HEK293 (cell line): ENCODE data around the gene CACNA1F.

ENCODE experiments used
- CTCF ChIA-PET: fragments of 350-600 bp; formaldehyde crosslinking; extraction: SDS; loops from one replicate; lab custom pipeline; 2021; ENCODE audit warnings: antibody characterized with exemption; lab: Yijun Ruan, JAX
- POLR2A ChIA-PET: fragments of 300-600 bp; formaldehyde crosslinking; extraction: SDS; loops from one replicate; lab custom pipeline; 2020; ENCODE audit warnings: antibody characterized with exemption, inconsistent platforms; lab: Yijun Ruan, JAX
- H3K27ac ChIP-seq: fragments of 200-500 bp; sonication (Bioruptor generic); 2 replicates; pipeline ENCODE4 v1.5.1; 2014; ENCODE audit warnings: low read depth, low read length, control low read depth, inconsistent platforms; ENCODE audit errors: extremely low read depth
- H3K36me3 ChIP-seq, 2 experiments: fragments of 200-500 bp in 1 of 2; sonication (Bioruptor generic) in 1 of 2; 1 replicate in 1 of 2; 2 replicates in 1 of 2; pipeline ENCODE4 v1.5.1; 2014 to 2017; ENCODE audit warnings: inconsistent platforms in 2 of 2, low read length in 2 of 2; ENCODE audit not compliant: control insufficient read depth in 2 of 2, insufficient read depth in 1 of 2
- H3K4me1 ChIP-seq: fragments of 200-500 bp; sonication (Bioruptor generic); 2 replicates; pipeline ENCODE4 v1.5.1; 2014; ENCODE audit warnings: mild to moderate bottlenecking, low read length, inconsistent platforms; ENCODE audit not compliant: control insufficient read depth, insufficient read depth
- H3K4me3 ChIP-seq: 2 replicates; pipeline ENCODE4 v1.5.1; 2011; ENCODE audit warnings: low read depth, mild to moderate bottlenecking, control low read depth, low read length, moderate library complexity
- H3K9me3 ChIP-seq: fragments of 200-500 bp; sonication (Bioruptor generic); 2 replicates; pipeline ENCODE4 v1.5.1; 2014; ENCODE audit warnings: low read depth, low read length, inconsistent platforms; ENCODE audit not compliant: control insufficient read depth, insufficient read depth
- AEBP2 ChIP-seq: fragments of 450-650 bp; formaldehyde crosslinking; IDR thresholded peaks from 2 replicates; pipeline ENCODE4 v1.5.1; 2016; ENCODE audit warnings: missing biosample characterization, missing genetic modification characterization, borderline replicate concordance
- BCL11A ChIP-seq: fragments of 450-650 bp; formaldehyde crosslinking; IDR thresholded peaks from 2 replicates; pipeline ENCODE4 v1.5.1; 2016; ENCODE audit warnings: low read depth, missing biosample characterization, missing genetic modification characterization
- HIC1 ChIP-seq: fragments of 450-650 bp; formaldehyde crosslinking; IDR thresholded peaks from 2 replicates; pipeline ENCODE4 v1.5.1; 2016; ENCODE audit warnings: missing biosample characterization, missing genetic modification characterization
- REPIN1 ChIP-seq: fragments of 450-650 bp; formaldehyde crosslinking; IDR thresholded peaks from 2 replicates; pipeline ENCODE4 v1.5.1; 2017; ENCODE audit warnings: missing biosample characterization, missing genetic modification characterization, low read depth
- SP2 ChIP-seq: fragments of 450-650 bp; formaldehyde crosslinking; IDR thresholded peaks from 2 replicates; pipeline ENCODE4 v1.5.1; 2016; ENCODE audit warnings: missing biosample characterization, missing genetic modification characterization
- ZBTB20 ChIP-seq: fragments of 450-650 bp; formaldehyde crosslinking; IDR thresholded peaks from 2 replicates; pipeline ENCODE4 v1.5.1; 2016; ENCODE audit warnings: missing biosample characterization, missing genetic modification characterization
- ZBTB6 ChIP-seq: fragments of 450-650 bp; formaldehyde crosslinking; IDR thresholded peaks from 2 replicates; pipeline ENCODE4 v1.5.1; 2017; ENCODE audit warnings: missing biosample characterization, missing genetic modification characterization
- ZBTB8A ChIP-seq: fragments of 450-650 bp; formaldehyde crosslinking; IDR thresholded peaks from 2 replicates; pipeline ENCODE4 v1.5.1; 2016; ENCODE audit warnings: missing biosample characterization, missing genetic modification characterization
- ZEB2 ChIP-seq: fragments of 450-650 bp; formaldehyde crosslinking; IDR thresholded peaks from 2 replicates; pipeline ENCODE4 v1.5.1; 2016; ENCODE audit warnings: missing biosample characterization, missing genetic modification characterization
- ZNF10 ChIP-seq: fragments of 450-650 bp; formaldehyde crosslinking; IDR thresholded peaks from 2 replicates; pipeline ENCODE4 v1.5.1; 2017; ENCODE audit warnings: missing biosample characterization, missing genetic modification characterization
- ZNF184 ChIP-seq: fragments of 450-650 bp; IDR thresholded peaks from 2 replicates; pipeline ENCODE4 v1.5.1; 2018; ENCODE audit warnings: missing biosample characterization, mild to moderate bottlenecking, missing genetic modification characterization
- ZNF221 ChIP-seq: fragments of 450-650 bp; formaldehyde crosslinking; IDR thresholded peaks from 2 replicates; pipeline ENCODE4 v1.5.1; 2017; ENCODE audit warnings: missing biosample characterization, missing genetic modification characterization, borderline replicate concordance
- ZNF398 ChIP-seq: fragments of 450-650 bp; formaldehyde crosslinking; IDR thresholded peaks from 2 replicates; pipeline ENCODE4 v1.5.1; 2017; ENCODE audit warnings: missing biosample characterization, missing genetic modification characterization
- ZNF416 ChIP-seq: fragments of 450-650 bp; formaldehyde crosslinking; IDR thresholded peaks from 2 replicates; pipeline ENCODE4 v1.5.1; 2016; ENCODE audit warnings: missing biosample characterization, missing genetic modification characterization
- ZNF426 ChIP-seq: fragments of 450-650 bp; formaldehyde crosslinking; IDR thresholded peaks from 2 replicates; pipeline ENCODE4 v1.5.1; 2017; ENCODE audit warnings: missing biosample characterization, missing genetic modification characterization, mild to moderate bottlenecking, inconsistent platforms, moderate library complexity
- ZNF529 ChIP-seq: fragments of 450-650 bp; formaldehyde crosslinking; IDR thresholded peaks from 2 replicates; pipeline ENCODE4 v1.5.1; 2017; ENCODE audit warnings: missing genetic modification characterization, missing biosample characterization; ENCODE audit not compliant: insufficient replicate concordance
- ZNF544 ChIP-seq: fragments of 450-650 bp; formaldehyde crosslinking; IDR thresholded peaks from 2 replicates; pipeline ENCODE4 v1.5.0; 2017; ENCODE audit warnings: missing biosample characterization, missing genetic modification characterization
- ZNF561 ChIP-seq: fragments of 450-650 bp; IDR thresholded peaks from 2 replicates; pipeline ENCODE4 v1.5.1; 2018; ENCODE audit warnings: missing biosample characterization, missing genetic modification characterization, borderline replicate concordance
- ZNF571 ChIP-seq: fragments of 450-650 bp; formaldehyde crosslinking; IDR thresholded peaks from 2 replicates; pipeline ENCODE4 v1.5.0; 2017; ENCODE audit warnings: missing biosample characterization, missing genetic modification characterization
- ZNF580 ChIP-seq: fragments of 450-650 bp; formaldehyde crosslinking; IDR thresholded peaks from 2 replicates; pipeline ENCODE4 v1.5.1; 2016; ENCODE audit warnings: missing biosample characterization, missing genetic modification characterization
- ZNF623 ChIP-seq: fragments of 450-650 bp; formaldehyde crosslinking; IDR thresholded peaks from 2 replicates; pipeline ENCODE4 v1.5.1; 2016; ENCODE audit warnings: missing biosample characterization, missing genetic modification characterization
- ZNF670 ChIP-seq: fragments of 450-650 bp; formaldehyde crosslinking; IDR thresholded peaks from 2 replicates; pipeline ENCODE4 v1.5.1; 2016; ENCODE audit warnings: missing biosample characterization, missing genetic modification characterization, low read depth
- ZNF677 ChIP-seq: fragments of 450-650 bp; IDR thresholded peaks from 2 replicates; pipeline ENCODE4 v1.5.0; 2018; ENCODE audit warnings: missing biosample characterization, mild to moderate bottlenecking, missing genetic modification characterization, moderate library complexity
- ZNF777 ChIP-seq: fragments of 450-650 bp; formaldehyde crosslinking; IDR thresholded peaks from 2 replicates; pipeline ENCODE4 v1.5.1; 2017; ENCODE audit warnings: missing biosample characterization, missing genetic modification characterization, borderline replicate concordance
- ZNF843 ChIP-seq: fragments of 450-650 bp; formaldehyde crosslinking; IDR thresholded peaks from 2 replicates; pipeline ENCODE4 v1.5.1; 2016; ENCODE audit warnings: missing biosample characterization, missing genetic modification characterization
- ZSCAN18 ChIP-seq: fragments of 450-650 bp; formaldehyde crosslinking; IDR thresholded peaks from 2 replicates; pipeline ENCODE4 v1.5.1; 2016; ENCODE audit warnings: missing biosample characterization, missing genetic modification characterization

CACNA1F gene

GRCh38 chrX:49233176-49233575 lies at the start of gene CACNA1F:
Gene CACNA1F, minus strand, starts transcription at chrX:49233340. Its CDS starts 31 bp downstream, at chrX:49233309.
- POLR2A ChIA-PET = no interaction called here

GRCh38 chrX:49282647-49283011 lies 49.5 kb upstream of the CACNA1F start:
- Histone ChIP-seq H3K9me3 (no peaks in the 10 kb centered on the region), H3K36me3 (no peaks in the 10 kb centered on the region), H3K27ac (no peak overlapping the region), H3K4me3 (no peak overlapping the region), H3K4me1 (no peaks in the 10 kb centered on the region)
- ChIA-PET CTCF (interaction anchor here (1.2 kb wide), 1 partner anchor 9 kb away, joined by 3 read pairs; no protein-coding TSS in a partner anchor), POLR2A (no interaction called here)
- TF ChIP-seq ZNF561 (tag by site-specific recombination) (no peak), ZNF221 (tag by site-specific recombination) (no peak), ZSCAN18 (tag by site-specific recombination) (no peak), ZNF777 (tag by site-specific recombination) (no peak), ZNF416 (no peak), ZNF571 (tag by site-specific recombination) (no peak), ZBTB20 (tag by site-specific recombination) (peak; percentile 65), ZNF10 (tag by site-specific recombination) (peak; percentile 97), ZNF670 (tag by site-specific recombination) (no peak), ZEB2 (0 out of 2 replicates have a peak, but pooled peaks have one; percentile 8), ZNF623 (tag by site-specific recombination) (no peak)

More at GRCh38 chrX:49233176-49233575, at the start of gene CACNA1F:
- H3K4me3 ChIP-seq = no peak within 1 kb of the TSS
- TF ChIP-seq ZNF677 (no peak), ZNF398 (tag by site-specific recombination) (no peak), ZBTB6 (no peak), HIC1 (no peak), ZNF843 (no peak), ZNF580 (tag by site-specific recombination) (no peak), REPIN1 (no peak), ZNF529 (no peak), ZBTB8A (tag by site-specific recombination) (no peak), ZNF221 (tag by site-specific recombination) (no peak), ZNF426 (tag by site-specific recombination) (no peak), BCL11A (no peak), ZNF184 (no peak), SP2 (no peak), AEBP2 (no peak), ZNF544 (tag by site-specific recombination) (no peak)
- TF ChIP-seq, all 188 proteins: peak for 0
- Histone ChIP-seq H3K36me3 (no peaks in the 10 kb centered on the region), H3K9me3 (no peaks in the 10 kb centered on the region), H3K4me1 (no peaks in the 10 kb centered on the region), H3K27ac (no peak within 1 kb of the TSS)
- CTCF ChIA-PET = no interaction called here
